ENCODE measurements around the gene DAB2.

Gene DAB2

GRCh38 chr5:39430461-39430860, 5.7 kb upstream of the DAB2 start:
- TF ChIP-seq CTCF (IDR thresholded peaks at IDR 0.05; ENCODE audit: extremely low read depth, missing control alignments) = no peak
- DNase-seq (ENCODE audit: low spot score) = no peak

GRCh38 chr5:39428640-39429039, 3.9 kb upstream of the DAB2 start:
- no peak for DNase-seq (ENCODE audit: low spot score)
- no peak for TF ChIP-seq CTCF (IDR thresholded peaks at IDR 0.05; ENCODE audit: extremely low read depth, missing control alignments)

- no peak for TF ChIP-seq CTCF (IDR thresholded peaks at IDR 0.05; ENCODE audit: extremely low read depth, missing control alignments)
- DNase-seq (ENCODE audit: low spot score) = no peak
Observed at GRCh38 chr5:39427633-39428032, 2.9 kb upstream of the DAB2 start.

GRCh38 chr5:39427229-39427628, 2.4 kb upstream of the DAB2 start:
- no peak for TF ChIP-seq CTCF (IDR thresholded peaks at IDR 0.05; ENCODE audit: extremely low read depth, missing control alignments)
- no peak for DNase-seq (ENCODE audit: low spot score)

GRCh38 chr5:39426746-39427105, 1.9 kb upstream of the DAB2 start:
- DNase-seq (ENCODE audit: low spot score) = no peak

GRCh38 chr5:39426051-39426745, 1.4 kb upstream of the DAB2 start:
- no peak for TF ChIP-seq CTCF (IDR thresholded peaks at IDR 0.05; ENCODE audit: extremely low read depth, missing control alignments)
- no peak for DNase-seq (ENCODE audit: low spot score)

More at GRCh38 chr5:39426746-39427105, 1.9 kb upstream of the DAB2 start:
- no peak for TF ChIP-seq CTCF (IDR thresholded peaks at IDR 0.05; ENCODE audit: extremely low read depth, missing control alignments)

GRCh38 chr5:39423331-39423751, 1.4 kb downstream of the DAB2 start:
- DNase-seq (ENCODE audit: low spot score) = no peak
- no peak for TF ChIP-seq CTCF (IDR thresholded peaks at IDR 0.05; ENCODE audit: extremely low read depth, missing control alignments)

Measured in GM20000 (cell line).